GM12878 (cell line): Measurements from ENCODE around the gene ZDHHC22. TPM values are rescaled to one million over a fixed set of nuclear protein-coding genes. Genes with fewer than 3 reads are reported as not detected.

Experiments
- ATAC-seq: fragments of 200-7000 bp; cut with Tn5 transposase; 3 replicates; pipeline ENCODE4 v1.9.1; 2020; ENCODE audit warnings: mild to moderate bottlenecking, moderate library complexity
- BruUV-seq: library from RNA; stranded (reverse); fragments of 400-500 nt; replicated peaks from 2 replicates; lab custom pipeline; 2021; lab: Mats Ljungman, UMichigan
- CTCF ChIA-PET: fragments of 300-600 bp; sonication (Branson Sonifier 250); formaldehyde crosslinking; extraction: SDS; loops from one replicate; lab custom pipeline; 2021; ENCODE audit warnings: inconsistent platforms; lab: Yijun Ruan, JAX
- POLR2A ChIA-PET: fragments of 350-600 bp; formaldehyde crosslinking; extraction: SDS; loops from one replicate; lab custom pipeline; 2021; ENCODE audit warnings: inconsistent platforms; lab: Charles Lee
- RAD21 ChIA-PET: fragments of 300-600 bp; sonication (Branson Sonifier 250); formaldehyde crosslinking; loops from one replicate; lab custom pipeline; 2023; ENCODE audit warnings: antibody characterized with exemption; ENCODE audit not compliant: unreplicated experiment; lab: Charles Lee
- SMC1A ChIA-PET: fragments of 300-600 bp; sonication (Branson Sonifier 250); formaldehyde crosslinking; loops from one replicate; lab custom pipeline; 2023; ENCODE audit not compliant: unreplicated experiment, uncharacterized antibody; lab: Charles Lee
- DNase-seq: peaks from one replicate; pipeline ENCODE4 v3.0.0-alpha.2; 2011; ENCODE audit warnings: low read depth, low spot score
- FAIRE-seq: peaks from 3 replicates; lab custom pipeline; 2011; peaks lifted over from hg19 to GRCh38; lab: Jason Lieb, UNC
- H2AFZ ChIP-seq: 2 replicates; pipeline ENCODE4 v1.6.0; 2011; ENCODE audit warnings: low read depth, low read length, control low read depth; ENCODE audit not compliant: control insufficient read depth
- H3K27ac ChIP-seq: 2 replicates; pipeline ENCODE4 v1.5.1; 2011; ENCODE audit warnings: control low read depth; ENCODE audit not compliant: control insufficient read depth, insufficient read depth
- H3K27me3 ChIP-seq, 2 experiments: replicated peaks in 1 of 2; 2 replicates each; pipeline versions ENCODE4 v1.6.0 to v1.6.1; 2011; ENCODE audit warnings: low read length in 1 of 2; ENCODE audit not compliant: control insufficient read depth in 2 of 2, insufficient read depth in 2 of 2
- H3K36me3 ChIP-seq, 2 experiments: 2 replicates each; pipeline ENCODE4 v1.5.1; 2011; ENCODE audit warnings: low read length in 1 of 2; ENCODE audit not compliant: control insufficient read depth in 2 of 2, insufficient read depth in 2 of 2
- H3K4me1 ChIP-seq: 2 replicates; pipeline ENCODE4 v1.6.1; 2011; ENCODE audit warnings: mild to moderate bottlenecking, low read length, moderate library complexity, mixed read lengths; ENCODE audit not compliant: control insufficient read depth, insufficient read depth
- H3K4me2 ChIP-seq: 2 replicates; pipeline ENCODE4 v1.6.0; 2011; ENCODE audit warnings: control low read depth; ENCODE audit not compliant: control insufficient read depth, insufficient read depth
- H3K4me3 ChIP-seq: fragments of 200-600 bp; sonication (generic); 2 replicates; pipeline ENCODE4 v1.5.1; 2016
- H3K79me2 ChIP-seq: 2 replicates; pipeline ENCODE4 v1.6.0; 2011; ENCODE audit warnings: low read length; ENCODE audit not compliant: control insufficient read depth, insufficient read depth
- H3K9ac ChIP-seq: 2 replicates; pipeline ENCODE4 v1.8.0; 2011; ENCODE audit warnings: low read length, control low read depth, mixed read lengths; ENCODE audit not compliant: control insufficient read depth, insufficient read depth
- H3K9me3 ChIP-seq: replicated peaks from 3 replicates; pipeline ENCODE4 v1.5.1; 2011; ENCODE audit warnings: mild to moderate bottlenecking, low read length; ENCODE audit not compliant: control insufficient read depth, insufficient read depth
- H4K20me1 ChIP-seq: 2 replicates; pipeline ENCODE4 v1.6.0; 2011; ENCODE audit not compliant: control insufficient read depth, insufficient read depth
- CEBPB ChIP-seq, 2 experiments: fragments of 150-350 bp in 1 of 2; IDR thresholded peaks; 2 replicates each; pipeline ENCODE4 v1.6.1; 2012 to 2014; ENCODE audit warnings: low read depth in 2 of 2, low read length in 2 of 2, borderline replicate concordance in 1 of 2, inconsistent platforms in 1 of 2
- CREB1 ChIP-seq: IDR thresholded peaks from 2 replicates; pipeline ENCODE4 v1.6.1; 2012; ENCODE audit warnings: low read depth, mild to moderate bottlenecking, inconsistent platforms
- CREM ChIP-seq: IDR thresholded peaks from 2 replicates; pipeline ENCODE4 v1.6.1; 2014; ENCODE audit warnings: antibody characterized with exemption, low read depth
- E2F4 ChIP-seq: IDR thresholded peaks from 2 replicates; pipeline ENCODE4 v1.6.1; 2012; ENCODE audit warnings: low read depth, low read length, improper control_type of control experiment
- EGR1 ChIP-seq, 2 experiments: IDR thresholded peaks; 1 replicate in 1 of 2; 2 replicates in 1 of 2; pipeline ENCODE4 v1.6.1; 2011 to 2012; ENCODE audit warnings: low read depth in 2 of 2, low read length in 2 of 2, borderline replicate concordance in 1 of 2, mild to moderate bottlenecking in 1 of 2, moderate library complexity in 1 of 2
- EP300 ChIP-seq, 2 experiments: fragments of 150-350 bp in 1 of 2; IDR thresholded peaks; 2 replicates each; pipeline ENCODE4 v1.6.1; 2011 to 2012; ENCODE audit warnings: low read depth in 2 of 2, low read length in 2 of 2, borderline replicate concordance in 1 of 2, improper control_type of control experiment in 1 of 2, inconsistent platforms in 1 of 2; ENCODE audit not compliant: control insufficient read depth in 1 of 2
- ESRRA ChIP-seq: IDR thresholded peaks from 2 replicates; pipeline ENCODE4 v1.6.1; 2012; ENCODE audit warnings: mild to moderate bottlenecking, low read length, improper control_type of control experiment
- IRF3 ChIP-seq: fragments of 450-650 bp; IDR thresholded peaks from 2 replicates; pipeline ENCODE4 v1.6.1; 2014; ENCODE audit warnings: mild to moderate bottlenecking
- KAT2A ChIP-seq: conservative IDR thresholded peaks from 2 replicates; pipeline ENCODE4 v1.6.1; 2011; ENCODE audit warnings: low read depth, low read length; ENCODE audit not compliant: control insufficient read depth
- RAD51 ChIP-seq: fragments of 450-650 bp; IDR thresholded peaks from 2 replicates; pipeline ENCODE4 v1.6.1; 2016; ENCODE audit warnings: moderate library complexity, mild to moderate bottlenecking, inconsistent platforms
- RBBP5 ChIP-seq: fragments of 200-600 bp; sonication (generic); conservative IDR thresholded peaks from 2 replicates; pipeline ENCODE4 v1.6.1; 2016
- RCOR1 ChIP-seq: conservative IDR thresholded peaks from 2 replicates; pipeline ENCODE4 v1.6.1; 2012; ENCODE audit warnings: low read depth, low read length, improper control_type of control experiment
- RELA ChIP-seq: fragments of 450-650 bp; IDR thresholded peaks from 2 replicates; pipeline ENCODE4 v1.8.0; 2014; ENCODE audit warnings: borderline replicate concordance; ENCODE audit not compliant: partially characterized antibody
- SKIL ChIP-seq: fragments of 450-650 bp; IDR thresholded peaks from 2 replicates; pipeline ENCODE4 v1.6.1; 2017; ENCODE audit warnings: mild to moderate bottlenecking, low read depth, inconsistent platforms; ENCODE audit not compliant: poor library complexity, severe bottlenecking
- SMAD1 ChIP-seq: fragments of 450-650 bp; IDR thresholded peaks from 2 replicates; pipeline ENCODE4 v1.6.1; 2018; ENCODE audit warnings: mild to moderate bottlenecking, low read depth; ENCODE audit not compliant: partially characterized antibody
- TARDBP ChIP-seq: IDR thresholded peaks from 2 replicates; pipeline ENCODE4 v1.6.1; 2016; ENCODE audit warnings: borderline replicate concordance
- ZNF24 ChIP-seq: fragments of 450-650 bp; IDR thresholded peaks from 2 replicates; pipeline ENCODE4 v1.6.1; 2017; ENCODE audit warnings: antibody characterized with exemption, mild to moderate bottlenecking
- ZNF622 ChIP-seq: fragments of 450-650 bp; IDR thresholded peaks from 2 replicates; pipeline ENCODE4 v1.6.1; 2017; ENCODE audit warnings: mild to moderate bottlenecking, inconsistent platforms
- WGBS: methylation state at CpG from one replicate; pipeline ENCODE4 v1.1.6; 2016; ENCODE audit warnings: low lambda C conversion rate; ENCODE audit not compliant: insufficient replicate concordance, insufficient coverage; ENCODE audit errors: missing lambda C conversion rate; 5-methylcytosine and 5-hydroxymethylcytosine counted together
- in situ Hi-C: fragments of 300-500 bp; cut with MboI; formaldehyde crosslinking; loops from 9 replicates; pipeline ENCODE4 v1.14.3; 2018; ENCODE audit warnings: mixed read lengths
- intact Hi-C: fragments of 100-400 bp; cut with micrococcal nuclease; formaldehyde crosslinking; loops from one replicate; pipeline ENCODE4 v1.14.2; 2022; ENCODE audit not compliant: unreplicated experiment
- polyA plus RNA-seq, 11 experiments: library from polyadenylated mRNA; depleted of rRNA in 4 of 11; unstranded in 6 of 11; stranded (reverse) in 5 of 11; fragments of >200 nt; fragmentation: Nextera tagmentation in 4 of 11; fragmentation: Illumina TruSeq in 1 of 11; extraction: Ambion mirVana in 4 of 11; extraction: Trizol in 1 of 11; gene quantifications; 1 replicate in 1 of 11; 2 replicates in 10 of 11; pipeline versions ENCODE4 v1.2.1 to v1.2.3, GENCODE V29; 2011 to 2016; ENCODE audit warnings: inconsistent platforms in 2 of 11, missing spikeins in 2 of 11, low read depth in 1 of 11
- total RNA-seq, 4 experiments: library from RNA; depleted of rRNA in 3 of 4; stranded (reverse); fragments of >200 nt in 3 of 4; fragmentation: Illumina TruSeq in 1 of 4; extraction: Trizol in 1 of 4; gene quantifications; 2 replicates each; pipeline versions ENCODE4 v1.2.1 to v1.2.3, GENCODE V29; 2013 to 2021

ZDHHC22 gene
- total and polyA plus RNA-seq, 10 of the 15 experiments (the other 5 are each of a cell fraction or from before 2014, with no cell fraction given), result 0.06 TPM; not detected in 9

GRCh38 chr14:77086951-77087350, 54.6 kb downstream of the ZDHHC22 start:
- no peak overlapping the region for H3K4me3 ChIP-seq
- no TSS peak for BruUV-seq
- no peak for TF ChIP-seq ZNF24
- TF ChIP-seq SMAD1, result no peak
- TF ChIP-seq ZNF622, result no peak
- TF ChIP-seq EP300 (IDR thresholded peaks at IDR 0.05; ENCODE audit: borderline replicate concordance in 1 of 2, control insufficient read depth in 1 of 2, low read depth in 2 of 2, low read length in 2 of 2), result no peak
- no peak for TF ChIP-seq RAD51
- TF ChIP-seq RBBP5, result no peak
- TF ChIP-seq E2F4, result no peak
- no peak for TF ChIP-seq RELA
- TF ChIP-seq SKIL, result no peak
- TF ChIP-seq EGR1 (IDR thresholded peaks at IDR 0.05; ENCODE audit: borderline replicate concordance in 1 of 2, low read depth in 2 of 2, low read length in 2 of 2), result no peak
- no peak for TF ChIP-seq CREB1
- no peak for TF ChIP-seq ESRRA
- TF ChIP-seq KAT2A, result no peak
- no peak for TF ChIP-seq TARDBP
- no peak for TF ChIP-seq CEBPB (IDR thresholded peaks at IDR 0.05; ENCODE audit: borderline replicate concordance in 1 of 2, low read depth in 2 of 2, low read length in 2 of 2)
- TF ChIP-seq CREM, result no peak
- no peak for TF ChIP-seq RCOR1
- no peak for TF ChIP-seq IRF3
- TF ChIP-seq, all 136 proteins: peak for 0
- in situ Hi-C loops, result no loop called here
- H3K9ac ChIP-seq, result no peak overlapping the region
- RAD21 ChIA-PET, result interaction anchor here (0.5 to 8.8 kb wide), 9 partner anchors 8 to 37 kb away, joined by 3 to 58 read pairs (median 10); no protein-coding TSS in a partner anchor
- peaks cover 17% of the 10 kb centered on the region for H3K4me1 ChIP-seq
- H3K79me2 ChIP-seq, result no peaks in the 10 kb centered on the region
- no peak overlapping the region for H2AFZ ChIP-seq
- no peaks in the 10 kb centered on the region for H3K36me3 ChIP-seq
- FAIRE-seq (no peak), DNase-seq (no peak), ATAC-seq (no peak)
- no peak overlapping the region for H3K27ac ChIP-seq
- no peaks in the 10 kb centered on the region for H4K20me1 ChIP-seq
- POLR2A ChIA-PET, result no interaction called here
- H3K9me3 ChIP-seq, result peaks cover 11% of the 10 kb centered on the region
- H3K4me2 ChIP-seq, result no peak overlapping the region
- CTCF ChIA-PET, result interaction anchor here (0.7 to 20.7 kb wide), 8 partner anchors 1 to 899 kb away, joined by 3 to 719 read pairs (median 14); no protein-coding TSS in a partner anchor
- H3K27me3 ChIP-seq, result no peaks in the 10 kb centered on the region; a peak in 1 of 4 replicates
- SMC1A ChIA-PET, result interaction anchor here (0.7 to 13.7 kb wide), 9 partner anchors 8 to 215 kb away, joined by 3 to 214 read pairs (median 5); partner anchors contain the start of gene CIPC
- 94% methylated on average over 5 of the region's 6 CpGs for WGBS
- intact Hi-C loops, result no loop called here
